MCF 10A (cell line): ENCODE results near the gene PDZD8. TPM values are rescaled to one million over a fixed set of nuclear protein-coding genes. Genes with fewer than 3 reads are reported as not detected.

Source experiments
- BruUV-seq: library from RNA; stranded (reverse); fragments of 400-500 nt; replicated peaks from 2 replicates; lab custom pipeline; 2021; lab: Mats Ljungman, UMichigan
- CTCF ChIA-PET: fragments of 300-600 bp; sonication (Branson Sonifier 250); formaldehyde crosslinking; extraction: SDS; loops from one replicate; lab custom pipeline; 2021; ENCODE audit warnings: antibody characterized with exemption, inconsistent platforms; lab: Yijun Ruan, JAX
- POLR2A ChIA-PET: fragments of 300-600, 350-650 bp; sonication (Branson Sonifier 250); formaldehyde crosslinking; extraction: SDS; loops from one replicate; lab custom pipeline; 2020; ENCODE audit warnings: antibody characterized with exemption, inconsistent platforms; lab: Yijun Ruan, JAX
- DNase-seq: peaks from one replicate; pipeline ENCODE4 v3.0.0-alpha.2; 2018; ENCODE audit not compliant: unreplicated experiment
- H3K27ac Mint-ChIP-seq: one replicate; pipeline ENCODE4 v1.8.0; 2022; ENCODE audit warnings: mild to moderate bottlenecking, low read depth, mixed read lengths; ENCODE audit not compliant: unreplicated experiment
- H3K27me3 Mint-ChIP-seq: one replicate; pipeline ENCODE4 v1.8.0; 2022; ENCODE audit warnings: mixed read lengths; ENCODE audit not compliant: insufficient read depth, unreplicated experiment
- H3K36me3 Mint-ChIP-seq: one replicate; pipeline ENCODE4 v1.8.0; 2022; ENCODE audit warnings: mild to moderate bottlenecking, moderate library complexity, mixed read lengths; ENCODE audit not compliant: insufficient read depth, unreplicated experiment
- H3K4me1 Mint-ChIP-seq: one replicate; pipeline ENCODE4 v1.8.0; 2022; ENCODE audit warnings: mixed read lengths; ENCODE audit not compliant: insufficient read depth, unreplicated experiment
- H3K4me3 Mint-ChIP-seq: one replicate; pipeline ENCODE4 v1.8.0; 2022; ENCODE audit warnings: mild to moderate bottlenecking, moderate library complexity, mixed read lengths; ENCODE audit not compliant: unreplicated experiment
- H3K9me3 Mint-ChIP-seq: one replicate; pipeline ENCODE4 v1.8.0; 2022; ENCODE audit warnings: mixed read lengths; ENCODE audit not compliant: unreplicated experiment
- CTCF ChIP-seq: fragments of 200-600 bp; IDR thresholded peaks from one replicate; pipeline ENCODE4 v1.8.0; 2022; ENCODE audit warnings: antibody characterized with exemption, mild to moderate bottlenecking; ENCODE audit not compliant: unreplicated experiment
- intact Hi-C: fragments of 100-400 bp; cut with micrococcal nuclease; formaldehyde crosslinking; loops from 2 replicates; pipeline ENCODE4 v1.14.1; 2022
- total RNA-seq: library from RNA; stranded (reverse); gene quantifications from 2 replicates; pipeline ENCODE4 v1.2.3, GENCODE V29; 2022

PDZD8 gene
- total RNA-seq, 1 experiment from 2014 or later: 43.0 TPM

- Mint-ChIP-seq H3K27me3 (peaks cover 44% of the 10 kb centered on the region), H3K4me1 (no peaks in the 10 kb centered on the region), H3K27ac (no peak overlapping the region), H3K9me3 (no peaks in the 10 kb centered on the region), H3K36me3 (no peaks in the 10 kb centered on the region), H3K4me3 (no peak overlapping the region)
- intact Hi-C loops: no loop called here
- ChIA-PET CTCF (interaction anchor here (0.6 kb wide), 3 partner anchors 25 to 167 kb away, joined by 3 read pairs; no protein-coding TSS in a partner anchor), POLR2A (no interaction called here)
- no peak for DNase-seq
- no TSS peak for BruUV-seq
- no peak for TF ChIP-seq CTCF
These were observed 133.4 kb downstream of the PDZD8 start for GRCh38 chr10:117241541-117242462.

GRCh38 chr10:117240621-117241529 is 134.4 kb downstream of the PDZD8 start, which contains the start of gene SLC18A2:
Gene SLC18A2 (plus strand): TSS chr10:117241114. CDS start chr10:117241694, 580 bp downstream.
- Mint-ChIP-seq H3K27ac (no peak within 1 kb of the TSS), H3K36me3 (no peaks in the 10 kb centered on the region), H3K27me3 (peaks cover 53% of the 10 kb centered on the region), H3K9me3 (no peaks in the 10 kb centered on the region), H3K4me3 (no peak within 1 kb of the TSS), H3K4me1 (no peaks in the 10 kb centered on the region)
- ChIA-PET CTCF (interaction anchor here (0.6 kb wide), 3 partner anchors 24 to 109 kb away, joined by 3 read pairs; no protein-coding TSS in a partner anchor), POLR2A (no interaction called here)
- no TSS peak for BruUV-seq
- no peak for TF ChIP-seq CTCF
- intact Hi-C loops: no loop called here
- DNase-seq: no peak

- ChIA-PET POLR2A (interaction anchor here (0.5 kb wide), 1 partner anchor 128 kb away, joined by 4 read pairs; no protein-coding TSS in a partner anchor), CTCF (interaction anchor here (2.2 kb wide), 1 partner anchor 23 kb away, joined by 8 read pairs; no protein-coding TSS in a partner anchor)
- peaks cover 53% of the 10 kb centered on the region for H3K27me3 Mint-ChIP-seq
- no peaks in the 10 kb centered on the region for H3K4me1 Mint-ChIP-seq
- no peak for TF ChIP-seq CTCF
- H3K27ac Mint-ChIP-seq: no peak overlapping the region
- BruUV-seq: no TSS peak
- no peaks in the 10 kb centered on the region for H3K36me3 Mint-ChIP-seq
- no peak for DNase-seq
- intact Hi-C loops: no loop called here
- H3K9me3 Mint-ChIP-seq: no peaks in the 10 kb centered on the region
- H3K4me3 Mint-ChIP-seq: no peak overlapping the region
These were observed 135.3 kb downstream of the PDZD8 start for GRCh38 chr10:117239721-117240620.
